Suppressor macrophage treated with lipopolysaccharide for 1 hour (primary cell): Measurements from ENCODE around the gene ZFAND3.
A peak's percentile ranks its signal among the peaks of the same experiment; 100 is the strongest.
"Not testable (repeated sequence)": the region's sequence is repeated elsewhere in the genome, so short reads cannot be mapped to it uniquely, and the experiment has no call there.

Source experiments
- DNase-seq, 3 donors: peaks; one replicate each; pipeline ENCODE4 v3.0.0-alpha.2; 2020 to 2022

The ZFAND3 gene

GRCh38 chr6:37974943-37975342, 155.4 kb downstream of the ZFAND3 start:
- no peak for DNase-seq

DNA sequence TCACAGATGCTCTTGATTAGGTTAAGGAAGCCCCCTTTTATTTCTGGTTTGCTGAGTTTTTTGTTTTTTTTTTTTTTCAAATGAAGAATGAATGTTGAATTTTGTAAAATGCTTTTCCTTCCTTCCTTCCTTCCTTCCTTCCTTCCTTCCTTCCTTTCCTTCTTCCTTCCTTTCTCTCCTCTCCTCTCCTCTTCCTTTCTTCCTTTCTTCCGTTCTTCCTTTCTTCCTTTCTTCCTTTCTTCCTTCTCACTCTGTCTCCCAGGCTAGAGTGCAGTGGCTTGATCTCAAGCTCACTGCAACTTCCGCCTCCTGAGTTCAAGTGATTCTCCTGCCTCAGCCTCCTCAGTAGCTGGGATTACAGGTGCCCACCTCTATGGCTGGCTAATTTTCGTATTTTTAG, 158.2 kb downstream of the ZFAND3 start:
- no peak for DNase-seq

- DNase-seq: no peak
These were observed 160.1 kb downstream of the ZFAND3 start for GRCh38 chr6:37979392-37980221.

DNA sequence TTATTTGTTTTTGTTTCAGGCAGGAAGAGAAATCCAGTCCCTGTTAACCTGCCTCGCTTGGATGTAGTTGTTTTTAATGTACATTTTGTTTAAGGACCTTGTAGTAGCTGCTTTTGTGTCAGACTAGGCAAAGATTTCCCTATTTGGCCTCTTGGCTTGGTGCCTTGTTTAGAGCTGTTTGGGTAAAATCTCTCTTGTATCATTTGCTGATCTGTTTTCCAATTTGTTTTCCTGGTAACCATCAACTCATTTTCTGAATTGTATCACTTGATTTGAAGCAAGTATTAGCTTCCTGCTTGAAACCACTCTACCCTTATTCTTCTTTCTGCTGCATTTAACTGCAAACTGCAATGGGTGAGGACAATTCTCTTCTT, 160.7 kb downstream of the ZFAND3 start:
- no peak for DNase-seq

DNA sequence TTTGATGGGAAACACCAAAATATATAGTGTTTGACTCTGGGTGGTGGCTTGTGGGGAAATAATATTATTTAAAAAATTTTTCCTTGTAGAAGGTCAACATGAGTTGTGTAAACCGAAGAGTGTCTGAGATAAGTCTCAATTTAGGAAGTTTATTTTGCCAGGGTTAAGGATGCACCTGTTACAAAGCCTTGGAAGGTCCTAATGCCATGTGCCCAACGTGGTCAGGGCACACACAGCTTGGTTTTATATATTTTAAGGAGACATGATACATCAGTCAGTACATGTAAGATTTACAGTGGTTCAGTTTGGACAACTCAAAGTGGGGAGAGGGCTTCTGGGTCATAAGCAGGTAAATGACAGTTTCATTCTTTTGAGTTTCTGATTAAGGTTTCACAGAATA, 162.1 kb downstream of the ZFAND3 start:
- DNase-seq: no peak

DNA sequence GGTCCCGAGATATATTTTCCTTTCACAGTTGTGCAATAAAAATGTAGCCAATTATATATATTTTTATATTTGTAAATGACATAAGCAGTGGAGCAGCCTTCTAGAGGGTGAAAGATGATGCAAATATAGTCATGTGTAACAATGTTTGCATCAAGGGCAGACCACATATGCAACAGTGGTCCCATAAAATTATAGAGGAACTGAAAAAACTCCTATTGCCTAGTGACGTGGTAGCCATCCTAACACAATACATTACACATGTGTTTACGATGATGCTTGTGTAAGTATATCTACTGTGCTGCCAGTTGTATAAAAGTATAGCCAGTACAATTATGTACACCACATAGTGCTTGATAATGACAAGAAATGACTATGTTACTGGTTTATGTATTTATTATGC, 162.8 kb downstream of the ZFAND3 start:
- DNase-seq: peak; percentile 42 to 75 (median 60)

- DNase-seq: no peak
These were observed 164.4 kb downstream of the ZFAND3 start for GRCh38 chr6:37983720-37984501.

- no peak for DNase-seq
These were observed 165.1 kb downstream of the ZFAND3 start for GRCh38 chr6:37984578-37984977.

DNA sequence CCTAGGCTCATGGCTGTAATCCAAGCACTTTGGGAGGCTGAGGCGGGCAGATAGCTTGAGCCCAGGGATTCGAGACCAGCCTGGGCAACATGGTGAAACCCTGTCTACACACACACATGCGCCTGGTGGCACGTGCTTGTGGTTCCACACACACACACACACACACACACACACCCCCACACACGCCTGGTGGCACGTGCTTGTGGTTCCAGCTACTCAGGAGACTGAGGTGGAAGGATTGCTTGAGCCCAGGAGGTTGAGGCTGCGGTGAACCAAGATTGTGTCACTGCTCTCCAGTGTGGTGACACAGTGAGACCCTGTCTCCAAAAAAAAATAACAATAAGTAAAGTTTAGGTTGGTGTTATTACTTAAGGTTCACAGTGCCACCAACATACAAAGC, 165.8 kb downstream of the ZFAND3 start:
- no peak for DNase-seq

- DNase-seq: peak; percentile 24 to 64 (median 56)
These were observed 167.5 kb downstream of the ZFAND3 start for GRCh38 chr6:37987018-37987417.

- no peak for DNase-seq
These were observed 168.0 kb downstream of the ZFAND3 start for GRCh38 chr6:37987559-37987958.

DNA sequence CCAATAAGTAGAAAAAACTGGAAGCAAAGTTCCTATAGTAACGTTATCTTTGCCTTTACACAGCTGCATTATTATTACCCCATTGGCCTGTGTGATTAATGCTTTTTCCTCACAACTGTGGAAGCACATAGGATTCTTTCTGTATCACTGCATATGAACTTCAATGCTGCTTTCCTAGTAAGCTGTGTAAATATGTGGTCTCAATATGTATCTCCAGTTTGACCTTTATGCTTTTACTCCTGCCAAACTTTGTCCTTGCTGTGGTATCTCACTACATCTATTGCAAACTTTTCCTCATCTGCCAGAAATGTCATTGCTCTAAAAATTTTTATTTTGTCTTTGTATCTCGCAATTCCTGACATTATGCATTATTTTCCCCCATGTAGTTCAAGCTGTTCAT, 168.6 kb downstream of the ZFAND3 start:
- DNase-seq: no peak

GRCh38 chr6:37988696-37989095, 169.2 kb downstream of the ZFAND3 start:
- no peak for DNase-seq

- no peak for DNase-seq
These were observed 171.4 kb downstream of the ZFAND3 start for GRCh38 chr6:37990762-37991525.

- no peak for DNase-seq
These were observed 173.2 kb downstream of the ZFAND3 start for GRCh38 chr6:37992749-37993148.

- not testable (repeated sequence) for DNase-seq
These were observed 173.7 kb downstream of the ZFAND3 start for GRCh38 chr6:37993194-37993593.

DNA sequence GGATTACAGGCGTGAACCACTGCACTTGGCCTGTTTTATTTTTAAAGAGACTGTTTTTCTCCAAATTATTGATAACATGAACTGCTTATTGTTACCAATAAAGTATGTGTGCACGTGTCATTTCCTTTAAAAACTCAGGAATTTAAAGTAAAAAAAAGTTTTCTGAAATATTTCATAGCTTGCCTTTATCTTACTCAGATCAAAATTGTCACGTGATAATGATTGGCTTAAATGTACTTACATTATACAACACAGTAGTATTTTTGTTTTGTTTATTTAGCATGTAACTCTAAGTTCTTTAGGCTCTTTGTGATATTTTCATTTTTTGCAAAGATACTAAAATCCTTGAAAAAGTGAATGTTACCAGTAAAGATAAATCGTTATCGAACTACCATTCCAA, 174.1 kb downstream of the ZFAND3 start:
- no peak for DNase-seq

GRCh38 chr6:37994223-37994622, 174.7 kb downstream of the ZFAND3 start:
- no peak for DNase-seq

- no peak for DNase-seq
These were observed 178.8 kb downstream of the ZFAND3 start for GRCh38 chr6:37998366-37998765.

DNA sequence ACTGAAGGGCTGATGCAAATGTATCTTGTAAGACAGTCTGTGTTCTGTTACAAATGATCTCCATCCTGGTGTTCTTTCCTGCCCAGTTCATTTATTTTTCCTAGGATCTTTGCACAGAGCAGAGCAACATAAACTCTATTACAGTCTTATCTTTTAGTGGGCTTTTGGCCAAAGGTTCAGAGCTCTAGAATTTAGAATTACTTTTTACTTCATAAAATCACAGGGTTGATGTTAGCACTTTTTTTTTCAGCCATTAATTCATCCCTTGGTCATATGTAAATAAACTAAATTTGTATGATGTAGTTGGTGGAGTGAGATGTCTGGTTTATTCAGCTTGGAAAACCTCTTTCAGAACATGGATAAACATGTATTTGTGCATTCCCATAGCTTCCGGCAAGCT, 181.9 kb downstream of the ZFAND3 start:
- DNase-seq: no peak

DNA sequence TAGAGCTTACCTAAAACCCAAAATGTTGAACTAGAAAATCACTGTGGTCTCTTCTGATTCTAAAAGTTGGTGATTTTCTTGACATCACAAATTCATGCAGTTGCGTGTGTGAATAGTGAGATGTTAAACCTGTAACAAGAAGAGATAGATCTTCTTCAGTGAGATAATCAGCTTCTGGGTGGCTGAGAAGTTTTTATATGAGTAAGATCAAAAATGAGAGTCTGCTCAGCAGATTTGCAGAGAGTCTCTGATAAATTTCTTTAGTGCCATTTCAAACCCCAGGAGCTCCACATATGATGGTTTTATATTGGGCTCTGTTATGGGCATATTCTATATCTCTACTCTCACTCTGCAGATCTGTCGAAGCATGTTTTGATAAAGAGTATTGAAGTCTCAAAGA, 185.4 kb downstream of the ZFAND3 start:
- DNase-seq: no peak

DNA sequence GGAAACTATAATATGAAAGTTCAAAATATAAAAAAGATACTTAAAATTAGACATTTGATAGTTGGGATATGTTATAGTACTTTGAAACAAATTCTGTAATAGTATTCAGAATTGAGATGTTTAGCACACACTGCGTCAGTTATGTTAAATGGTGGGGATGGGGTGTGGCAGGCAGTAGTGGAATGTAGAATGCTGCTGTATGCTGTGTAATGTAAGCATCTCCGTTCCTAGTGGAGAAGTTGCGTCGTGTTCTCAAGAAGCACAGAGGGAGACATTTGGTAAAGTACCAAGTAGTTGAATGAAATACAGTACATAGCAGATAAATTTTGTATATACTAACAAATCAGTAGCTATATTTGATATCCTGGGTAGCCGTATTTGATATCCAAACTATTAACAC, 192.4 kb downstream of the ZFAND3 start:
- no peak for DNase-seq

DNA sequence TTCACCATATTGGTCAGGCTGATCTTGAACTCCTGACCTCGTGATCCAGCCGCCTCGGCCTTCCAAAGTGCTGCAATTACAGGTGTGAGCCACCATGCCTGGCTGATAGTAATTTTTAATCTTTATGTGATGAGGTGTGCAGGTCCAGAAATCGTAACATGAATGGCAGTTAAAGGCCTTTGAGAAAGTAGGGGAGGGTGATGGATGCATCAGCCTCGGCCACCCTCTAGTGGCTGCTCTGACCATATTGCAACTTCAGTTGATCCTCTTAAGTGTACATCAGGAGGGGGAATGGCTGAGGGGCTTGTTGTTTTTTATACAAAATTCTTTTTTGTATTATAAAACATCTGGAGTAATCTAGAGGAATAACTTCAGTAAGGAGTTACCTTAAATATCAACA, 193.0 kb downstream of the ZFAND3 start:
- peak in 2 of 3 donors; percentile 49 to 52 for DNase-seq

DNA sequence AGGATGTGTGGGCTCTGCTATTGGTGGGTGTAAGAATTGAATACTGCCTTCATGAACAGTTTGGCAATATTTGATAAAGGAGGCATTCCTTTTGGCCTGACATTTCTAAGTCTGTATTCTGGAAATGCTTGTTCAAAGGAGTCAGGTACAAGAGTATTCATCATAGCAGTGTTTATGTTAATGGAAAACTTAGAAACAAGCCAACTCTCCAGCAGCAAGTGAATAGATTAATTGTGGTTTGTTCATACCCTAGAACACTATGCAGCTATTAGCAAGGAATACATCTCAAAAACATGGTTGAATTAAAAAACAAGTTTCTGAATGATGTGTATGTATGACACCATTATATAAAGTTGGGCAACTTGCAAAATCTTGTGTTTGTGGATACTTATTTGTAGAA, 195.8 kb downstream of the ZFAND3 start:
- no peak for DNase-seq
